ENCODE measurements around the gene H1-8. TPM values are rescaled to one million over a fixed set of nuclear protein-coding genes. Genes with fewer than 3 reads are reported as not detected.
A peak's percentile ranks its signal among the peaks of the same experiment; 100 is the strongest.
"Not testable (repeated sequence)": the region's sequence is repeated elsewhere in the genome, so short reads cannot be mapped to it uniquely, and the experiment has no call there.

H1-8 gene
- total RNA-seq, 1 donor from 2014 or later, result not detected

DNA sequence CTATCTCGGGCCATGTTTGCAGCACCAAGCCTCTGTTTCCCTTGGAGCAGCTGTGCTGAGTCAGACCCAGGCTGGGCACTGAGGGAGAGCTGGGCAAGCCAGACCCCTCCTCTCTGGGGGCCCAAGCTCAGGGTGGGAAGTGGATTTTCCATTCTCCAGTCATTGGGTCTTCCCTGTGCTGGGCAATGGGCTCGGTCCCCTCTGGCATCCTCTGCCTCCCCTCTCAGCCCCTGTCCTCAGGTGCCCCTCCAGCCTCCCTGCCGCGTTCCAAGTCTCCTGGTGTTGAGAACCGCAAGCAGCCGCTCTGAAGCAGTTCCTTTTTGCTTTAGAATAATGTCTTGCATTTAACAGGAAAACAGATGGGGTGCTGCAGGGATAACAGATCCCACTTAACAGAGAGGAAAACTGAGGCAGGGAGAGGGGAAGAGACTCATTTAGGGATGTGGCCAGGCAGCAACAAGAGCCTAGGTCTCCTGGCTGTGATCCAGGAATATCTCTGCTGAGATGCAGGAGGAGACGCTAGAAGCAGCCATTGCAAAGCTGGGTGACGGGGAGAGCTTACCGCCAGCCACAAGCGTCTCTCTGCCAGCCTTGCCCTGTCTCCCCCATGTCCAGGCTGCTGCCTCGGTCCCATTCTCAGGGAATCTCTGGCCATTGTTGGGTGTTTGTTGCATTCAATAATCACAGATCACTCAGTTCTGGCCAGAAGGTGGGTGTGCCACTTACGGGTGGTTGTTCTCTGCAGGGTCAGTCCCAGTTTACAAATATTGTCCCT, 13.4 kb upstream of the H1-8 start:
- DNase-seq, result no peak
- ATAC-seq, result no peak
- intact Hi-C loops (cut with micrococcal nuclease), result no loop called here

DNA sequence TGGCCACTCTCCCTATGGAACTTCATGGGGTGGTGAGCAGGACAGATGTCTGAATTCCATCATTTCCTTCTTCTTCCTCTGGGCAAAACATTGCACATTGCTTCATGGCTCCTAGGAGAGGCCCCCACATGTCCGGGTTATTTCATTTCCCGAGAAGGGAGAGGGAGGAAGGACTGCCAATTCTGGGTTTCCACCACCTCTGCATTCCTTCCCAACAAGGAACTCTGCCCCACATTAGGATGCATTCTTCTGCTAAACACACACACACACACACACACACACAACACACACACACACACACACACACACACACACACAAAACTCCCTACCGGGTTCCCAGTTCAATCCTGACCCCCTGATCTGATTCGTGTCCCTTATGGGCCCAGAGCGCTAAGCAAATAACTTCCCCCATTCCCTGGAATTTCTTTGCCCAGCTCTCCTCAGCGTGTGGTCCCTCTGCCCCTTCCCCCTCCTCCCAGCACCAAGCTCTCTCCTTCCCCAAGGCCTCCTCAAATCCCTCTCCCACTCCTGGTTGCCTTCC, 12.7 kb upstream of the H1-8 start:
- ATAC-seq (no peak), DNase-seq (no peak)
- intact Hi-C loops (cut with micrococcal nuclease), result no loop called here

DNA sequence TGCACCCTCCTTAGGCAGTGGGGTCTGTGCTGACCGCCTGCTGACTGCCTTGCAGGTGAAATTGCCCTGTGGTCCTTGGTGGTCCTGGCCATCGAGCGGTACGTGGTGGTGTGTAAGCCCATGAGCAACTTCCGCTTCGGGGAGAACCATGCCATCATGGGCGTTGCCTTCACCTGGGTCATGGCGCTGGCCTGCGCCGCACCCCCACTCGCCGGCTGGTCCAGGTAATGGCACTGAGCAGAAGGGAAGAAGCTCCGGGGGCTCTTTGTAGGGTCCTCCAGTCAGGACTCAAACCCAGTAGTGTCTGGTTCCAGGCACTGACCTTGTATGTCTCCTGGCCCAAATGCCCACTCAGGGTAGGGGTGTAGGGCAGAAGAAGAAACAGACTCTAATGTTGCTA, 12.2 kb upstream of the H1-8 start:
- ATAC-seq (no peak), DNase-seq (no peak)
- intact Hi-C loops (cut with micrococcal nuclease), result no loop called here

DNA sequence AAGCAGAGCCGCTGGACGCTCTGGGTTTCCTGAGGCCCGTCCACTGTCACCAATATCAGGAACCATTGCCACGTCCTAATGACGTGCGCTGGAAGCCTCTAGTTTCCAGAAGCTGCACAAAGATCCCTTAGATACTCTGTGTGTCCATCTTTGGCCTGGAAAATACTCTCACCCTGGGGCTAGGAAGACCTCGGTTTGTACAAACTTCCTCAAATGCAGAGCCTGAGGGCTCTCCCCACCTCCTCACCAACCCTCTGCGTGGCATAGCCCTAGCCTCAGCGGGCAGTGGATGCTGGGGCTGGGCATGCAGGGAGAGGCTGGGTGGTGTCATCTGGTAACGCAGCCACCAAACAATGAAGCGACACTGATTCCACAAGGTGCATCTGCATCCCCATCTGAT, 11.3 kb upstream of the H1-8 start:
- DNase-seq (no peak), ATAC-seq (no peak)
- intact Hi-C loops (cut with micrococcal nuclease), result no loop called here

DNA sequence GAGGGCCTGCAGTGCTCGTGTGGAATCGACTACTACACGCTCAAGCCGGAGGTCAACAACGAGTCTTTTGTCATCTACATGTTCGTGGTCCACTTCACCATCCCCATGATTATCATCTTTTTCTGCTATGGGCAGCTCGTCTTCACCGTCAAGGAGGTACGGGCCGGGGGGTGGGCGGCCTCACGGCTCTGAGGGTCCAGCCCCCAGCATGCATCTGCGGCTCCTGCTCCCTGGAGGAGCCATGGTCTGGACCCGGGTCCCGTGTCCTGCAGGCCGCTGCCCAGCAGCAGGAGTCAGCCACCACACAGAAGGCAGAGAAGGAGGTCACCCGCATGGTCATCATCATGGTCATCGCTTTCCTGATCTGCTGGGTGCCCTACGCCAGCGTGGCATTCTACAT, 10.7 kb upstream of the H1-8 start:
- intact Hi-C loops (cut with micrococcal nuclease), result no loop called here
- DNase-seq, result no peak
- no peak for ATAC-seq

DNA sequence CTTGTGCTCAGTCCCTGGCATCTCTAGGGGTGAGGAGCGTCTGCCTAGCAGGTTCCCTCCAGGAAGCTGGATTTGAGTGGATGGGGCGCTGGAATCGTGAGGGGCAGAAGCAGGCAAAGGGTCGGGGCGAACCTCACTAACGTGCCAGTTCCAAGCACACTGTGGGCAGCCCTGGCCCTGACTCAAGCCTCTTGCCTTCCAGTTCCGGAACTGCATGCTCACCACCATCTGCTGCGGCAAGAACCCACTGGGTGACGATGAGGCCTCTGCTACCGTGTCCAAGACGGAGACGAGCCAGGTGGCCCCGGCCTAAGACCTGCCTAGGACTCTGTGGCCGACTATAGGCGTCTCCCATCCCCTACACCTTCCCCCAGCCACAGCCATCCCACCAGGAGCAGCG, 9.6 kb upstream of the H1-8 start:
- no peak for ATAC-seq
- no peak for DNase-seq
- intact Hi-C loops (cut with micrococcal nuclease), result no loop called here

DNA sequence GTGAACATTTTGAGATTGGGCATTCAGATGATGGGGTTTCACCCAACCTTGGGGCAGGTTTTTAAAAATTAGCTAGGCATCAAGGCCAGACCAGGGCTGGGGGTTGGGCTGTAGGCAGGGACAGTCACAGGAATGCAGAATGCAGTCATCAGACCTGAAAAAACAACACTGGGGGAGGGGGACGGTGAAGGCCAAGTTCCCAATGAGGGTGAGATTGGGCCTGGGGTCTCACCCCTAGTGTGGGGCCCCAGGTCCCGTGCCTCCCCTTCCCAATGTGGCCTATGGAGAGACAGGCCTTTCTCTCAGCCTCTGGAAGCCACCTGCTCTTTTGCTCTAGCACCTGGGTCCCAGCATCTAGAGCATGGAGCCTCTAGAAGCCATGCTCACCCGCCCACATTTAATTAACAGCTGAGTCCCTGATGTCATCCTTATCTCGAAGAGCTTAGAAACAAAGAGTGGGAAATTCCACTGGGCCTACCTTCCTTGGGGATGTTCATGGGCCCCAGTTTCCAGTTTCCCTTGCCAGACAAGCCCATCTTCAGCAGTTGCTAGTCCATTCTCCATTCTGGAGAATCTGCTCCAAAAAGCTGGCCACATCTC, 8.4 kb upstream of the H1-8 start:
- ATAC-seq, result no peak
- no peak for DNase-seq
- intact Hi-C loops (cut with micrococcal nuclease), result no loop called here

DNA sequence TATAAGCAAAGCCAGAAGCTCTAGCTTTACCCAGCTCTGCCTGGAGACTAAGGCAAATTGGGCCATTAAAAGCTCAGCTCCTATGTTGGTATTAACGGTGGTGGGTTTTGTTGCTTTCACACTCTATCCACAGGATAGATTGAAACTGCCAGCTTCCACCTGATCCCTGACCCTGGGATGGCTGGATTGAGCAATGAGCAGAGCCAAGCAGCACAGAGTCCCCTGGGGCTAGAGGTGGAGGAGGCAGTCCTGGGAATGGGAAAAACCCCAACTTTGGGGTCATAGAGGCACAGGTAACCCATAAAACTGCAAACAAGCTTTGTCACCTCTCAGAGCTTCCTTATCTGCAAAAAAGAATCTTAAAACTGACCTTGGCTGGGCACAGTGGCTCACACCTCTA, 7.9 kb upstream of the H1-8 start:
- intact Hi-C loops (cut with micrococcal nuclease), result no loop called here
- no peak for ATAC-seq
- DNase-seq, result no peak

DNA sequence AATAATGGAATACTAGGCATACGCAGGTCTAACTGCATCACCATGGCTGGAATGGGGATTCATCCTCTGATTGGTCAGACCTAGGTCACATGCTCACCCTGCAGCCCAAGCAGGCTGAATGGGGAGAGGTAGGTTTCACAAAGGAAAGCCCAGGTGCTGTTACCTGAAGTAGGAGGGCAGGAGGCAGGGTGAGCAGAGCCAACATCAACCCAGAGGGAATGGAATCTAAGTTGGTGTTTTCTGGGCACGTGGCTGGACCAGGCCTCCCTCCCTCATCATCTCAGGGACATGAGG, 6.7 kb upstream of the H1-8 start:
- ATAC-seq (no peak), DNase-seq (no peak)
- intact Hi-C loops (cut with micrococcal nuclease), result no loop called here

DNA sequence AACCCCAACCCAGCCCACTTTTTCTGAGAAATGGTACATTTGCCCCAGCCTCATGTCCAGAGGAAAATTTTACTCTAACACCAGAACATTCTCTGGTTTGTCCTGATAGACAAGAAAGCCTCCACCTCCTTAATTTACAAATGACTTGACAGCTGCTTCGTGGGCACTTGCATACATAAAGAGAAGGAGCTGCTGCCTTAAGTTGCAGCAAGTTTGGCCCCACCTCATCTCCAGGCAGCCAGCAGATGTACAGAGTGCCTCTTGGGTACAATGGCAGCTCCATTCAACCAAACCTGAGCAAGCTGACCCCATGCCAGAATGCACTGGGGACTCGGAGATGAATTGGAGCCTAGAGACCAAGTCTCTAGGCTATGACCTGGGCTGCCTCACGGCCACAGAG, 6.2 kb upstream of the H1-8 start:
- DNase-seq (no peak), ATAC-seq (no peak)
- intact Hi-C loops (cut with micrococcal nuclease), result no loop called here

DNA sequence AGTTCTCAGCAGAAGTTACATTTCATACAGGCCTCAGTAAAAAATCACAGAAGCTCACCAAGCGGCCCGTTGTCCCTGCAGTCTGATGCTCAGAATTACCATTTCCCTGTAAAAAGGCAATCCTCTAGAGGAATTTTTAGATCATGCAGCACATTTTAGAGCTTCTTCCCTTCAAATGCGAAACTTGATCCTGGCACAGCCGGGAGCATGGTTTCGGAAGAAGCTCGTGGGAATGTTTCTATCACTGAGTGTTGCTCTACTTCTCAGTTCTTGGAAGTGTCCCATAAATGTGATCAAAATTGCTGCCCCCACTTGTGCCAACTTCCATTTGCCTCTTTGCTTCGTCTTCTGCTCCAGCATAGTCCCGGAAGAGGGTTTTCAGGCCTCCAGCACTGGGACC, 3.8 kb upstream of the H1-8 start:
- intact Hi-C loops (cut with micrococcal nuclease), result no loop called here
- DNase-seq, result no peak
- ATAC-seq, result no peak

DNA sequence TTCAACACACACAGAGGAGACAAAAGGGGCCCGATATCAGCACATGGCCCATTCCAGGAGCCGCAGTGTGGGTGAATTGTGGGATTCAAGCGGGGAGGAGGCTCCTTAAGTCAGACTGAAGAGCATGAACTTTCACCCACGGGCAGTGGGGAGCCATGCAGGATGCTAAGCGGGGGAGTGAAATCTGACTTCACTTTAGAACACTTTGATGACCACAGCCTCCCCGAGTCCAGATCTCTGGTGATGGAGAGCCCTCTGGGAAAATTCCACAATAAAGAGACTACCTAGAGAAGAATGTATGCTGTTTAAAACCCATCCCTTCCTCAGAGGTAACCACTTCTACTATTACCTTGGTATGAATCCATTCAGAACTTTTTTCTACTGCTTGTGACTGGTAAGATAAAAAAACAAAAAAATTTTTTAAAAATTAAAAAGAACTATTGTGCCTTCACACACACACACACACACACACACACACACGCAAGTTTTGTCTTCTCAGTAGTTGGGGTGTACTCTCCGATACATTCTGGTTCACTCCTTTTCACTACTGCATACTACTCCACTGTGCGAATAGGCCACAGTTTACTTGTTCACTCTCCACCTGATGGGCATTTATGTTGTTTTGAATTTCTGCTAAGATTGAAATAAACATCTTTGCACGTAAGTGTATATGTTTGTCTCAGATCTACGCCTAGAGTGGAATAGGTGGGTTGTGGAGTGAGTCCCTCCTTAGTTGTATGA, 2.0 kb upstream of the H1-8 start:
- intact Hi-C loops (cut with micrococcal nuclease), result no loop called here
- DNase-seq (no peak), ATAC-seq (no peak)

DNA sequence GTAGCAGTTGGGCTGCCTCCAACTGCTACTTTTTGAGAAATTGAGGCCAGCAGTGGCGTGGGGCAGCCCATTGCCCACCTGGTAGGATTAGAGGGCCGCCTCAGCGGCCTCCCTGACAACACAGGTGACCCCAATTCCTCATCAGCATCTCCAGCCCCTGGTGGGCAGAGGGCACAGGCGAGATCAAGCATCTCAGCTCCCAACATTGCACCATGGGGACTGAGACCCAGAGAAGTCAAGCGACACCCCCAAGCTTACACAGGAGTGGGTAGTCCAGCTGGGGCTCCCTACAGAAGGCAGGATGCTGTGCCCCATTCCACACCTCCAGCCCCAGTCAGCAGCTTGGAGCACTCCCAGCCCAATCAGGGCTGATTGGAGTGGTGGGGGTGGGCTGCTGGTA, 228 bp upstream of the H1-8 start:
- ATAC-seq, result no peak
- intact Hi-C loops (cut with micrococcal nuclease), result no loop called here
- no peak for DNase-seq

DNA sequence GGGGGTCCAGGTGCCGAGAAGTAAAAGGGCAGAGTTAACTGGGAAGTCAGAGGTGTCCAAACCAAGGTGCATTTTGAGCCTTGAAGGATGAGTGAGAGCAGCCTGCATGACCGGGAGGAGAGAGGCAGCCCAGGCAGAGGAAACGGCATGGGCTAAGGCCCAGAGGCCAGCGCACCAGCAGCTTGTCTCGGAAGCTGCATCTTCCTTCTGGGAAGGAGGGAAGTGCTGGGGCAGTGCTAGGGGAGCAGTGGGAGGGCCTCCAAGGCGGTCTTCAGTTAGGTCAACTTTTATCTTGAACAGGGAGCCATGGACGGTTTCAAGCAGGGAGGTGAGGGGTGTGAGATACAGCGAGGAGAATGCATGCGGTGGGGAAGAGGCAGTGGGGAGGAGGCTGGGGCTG, 1.0 kb downstream of the H1-8 start:
- ATAC-seq, result no peak
- DNase-seq, result no peak
- intact Hi-C loops (cut with micrococcal nuclease), result no loop called here

DNA sequence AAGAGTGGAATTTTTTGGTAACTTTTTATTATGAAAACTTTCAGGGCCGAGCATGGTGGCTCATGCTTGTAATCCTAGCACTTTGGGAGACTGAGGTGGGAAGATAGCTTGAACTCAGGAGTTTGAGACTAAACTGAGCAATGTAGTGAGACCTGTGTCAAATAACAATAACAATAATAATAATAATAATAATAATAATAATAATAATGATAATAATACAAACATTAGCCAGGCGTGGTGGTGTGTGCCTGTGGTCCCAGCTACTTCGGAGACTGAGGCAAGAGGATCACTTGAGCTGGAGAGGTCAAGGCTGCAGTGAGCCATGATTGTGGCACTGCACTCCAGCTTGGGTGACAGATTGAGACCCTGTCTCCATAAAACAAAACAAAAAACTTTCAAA, 3.0 kb downstream of the H1-8 start:
- intact Hi-C loops (cut with micrococcal nuclease); DNase-seq; ATAC-seq: not testable (repeated sequence)

DNA sequence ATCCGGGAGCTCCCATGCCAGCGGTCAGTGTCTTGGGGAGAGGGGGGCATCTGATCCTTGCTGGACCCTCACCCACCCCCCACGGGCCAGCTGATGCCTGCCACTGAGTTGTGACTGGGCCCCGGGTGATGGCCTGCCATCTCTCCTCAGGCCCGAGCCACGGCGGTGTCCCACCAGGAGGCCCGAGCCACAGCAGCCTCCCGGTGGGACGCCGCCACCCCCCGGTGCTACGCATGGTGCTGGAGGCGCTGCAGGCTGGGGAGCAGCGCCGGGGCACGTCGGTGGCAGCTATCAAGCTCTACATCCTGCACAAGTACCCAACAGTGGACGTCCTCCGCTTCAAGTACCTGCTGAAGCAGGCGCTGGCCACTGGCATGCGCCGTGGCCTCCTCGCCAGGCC, 4.3 kb downstream of the H1-8 start:
- intact Hi-C loops (cut with micrococcal nuclease), result no loop called here
- no peak for ATAC-seq
- peak; percentile 20 for DNase-seq

DNA sequence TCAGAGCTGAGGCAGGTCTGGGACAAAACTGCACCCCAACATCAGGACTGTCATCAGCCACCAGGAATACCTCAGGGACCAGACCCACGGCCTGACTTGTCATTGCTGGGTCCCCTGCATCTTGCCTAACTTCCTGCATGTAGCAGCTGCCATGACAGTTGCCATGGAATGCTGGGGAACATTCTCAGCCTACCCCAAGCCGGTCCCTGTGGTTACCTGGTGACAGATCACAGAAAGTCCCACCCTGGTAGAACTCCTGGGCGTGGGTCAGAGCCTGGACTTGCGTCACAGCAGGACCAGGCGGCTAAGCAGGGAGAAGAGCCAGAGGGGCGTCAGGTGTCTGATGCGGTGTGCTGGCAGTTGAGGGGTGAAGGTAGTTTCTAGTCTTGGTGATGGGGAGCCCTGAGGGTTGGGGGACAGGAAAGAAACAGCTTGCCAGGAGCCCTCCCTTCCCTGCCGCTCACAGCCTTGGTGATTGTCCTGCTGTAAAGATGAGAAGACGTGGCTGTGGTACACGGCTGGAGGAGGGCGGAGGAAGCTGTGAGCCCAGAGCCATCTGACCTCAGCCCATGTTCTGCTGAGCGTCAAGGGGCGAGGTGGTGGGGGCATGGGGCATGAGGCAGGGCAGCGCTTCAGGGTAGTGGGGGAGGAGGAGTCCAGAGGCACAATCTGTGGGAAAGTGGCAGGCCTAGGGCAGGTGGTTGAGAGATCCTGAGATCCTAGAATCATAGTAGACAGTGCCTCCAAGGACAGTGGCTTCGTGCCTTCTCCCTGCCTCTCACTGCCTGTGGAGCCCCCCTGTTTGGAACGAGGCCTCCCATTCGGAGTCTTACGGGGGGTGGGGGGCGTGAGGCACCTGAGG, 5.4 kb downstream of the H1-8 start:
- DNase-seq (peak; percentile 12), ATAC-seq (no peak)
- intact Hi-C loops (cut with micrococcal nuclease), result no loop called here

DNA sequence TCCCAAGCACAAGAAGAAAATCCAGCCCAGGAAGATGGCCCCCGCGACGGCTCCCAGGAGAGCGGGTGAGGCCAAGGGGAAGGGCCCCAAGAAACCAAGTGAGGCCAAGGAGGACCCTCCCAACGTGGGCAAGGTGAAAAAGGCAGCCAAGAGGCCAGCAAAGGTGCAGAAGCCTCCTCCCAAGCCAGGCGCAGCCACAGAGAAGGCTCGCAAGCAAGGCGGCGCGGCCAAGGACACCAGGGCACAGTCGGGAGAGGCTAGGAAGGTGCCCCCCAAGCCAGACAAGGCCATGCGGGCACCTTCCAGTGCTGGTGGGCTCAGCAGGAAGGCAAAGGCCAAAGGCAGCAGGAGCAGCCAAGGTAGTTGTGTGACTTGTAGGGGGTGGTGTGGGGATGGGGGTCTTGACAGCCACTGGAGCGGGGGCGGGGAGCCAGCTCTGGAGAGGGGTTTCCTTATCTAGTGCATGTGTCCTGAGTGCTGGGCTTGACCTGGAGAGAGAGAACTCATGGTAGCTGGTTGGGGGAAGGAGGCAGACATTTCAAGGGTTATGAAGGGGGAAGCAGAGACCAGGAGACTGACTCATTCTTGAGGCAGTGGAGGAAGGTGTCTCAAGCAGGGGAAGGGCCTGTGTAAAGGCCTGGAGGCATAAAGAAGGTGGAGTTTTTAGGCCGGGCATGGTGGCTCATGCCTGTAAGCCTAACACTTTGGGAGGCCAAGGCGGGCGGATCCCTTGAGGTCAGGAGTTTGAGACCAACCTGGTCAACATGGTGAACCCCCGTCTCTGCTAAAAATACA, 6.2 kb downstream of the H1-8 start:
- no peak for DNase-seq
- intact Hi-C loops (cut with micrococcal nuclease), result no loop called here
- no peak for ATAC-seq

DNA sequence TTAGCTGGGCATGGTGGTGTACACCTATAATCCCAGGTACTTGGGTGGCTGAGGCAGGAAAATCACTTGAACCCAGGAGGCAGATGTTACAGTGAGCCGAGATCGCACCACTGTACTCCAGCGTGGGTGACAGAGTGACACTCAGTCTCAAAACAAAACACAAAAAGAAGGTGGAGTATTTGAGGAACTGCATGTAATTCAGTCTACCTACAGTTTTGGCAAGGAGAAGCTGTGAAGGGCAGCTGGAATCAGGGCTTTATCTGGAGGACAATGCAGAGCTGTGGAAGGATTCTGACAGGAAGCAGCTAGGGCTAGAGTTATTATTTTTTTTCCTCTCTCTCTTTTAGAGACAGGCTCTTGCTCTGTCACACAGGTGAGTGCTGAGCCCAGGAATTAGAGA, 6.8 kb downstream of the H1-8 start:
- no peak for DNase-seq
- intact Hi-C loops (cut with micrococcal nuclease), result no loop called here
- no peak for ATAC-seq
